Vagina (tissue), 2 donors: ENCODE results near the gene DCAF8.

ENCODE experiments used
- POLR2A ChIP-seq, 2 donors: fragments of 450-650 bp; IDR thresholded peaks; one replicate each; pipeline ENCODE4 v1.6.1; 2017; ENCODE audit warnings: antibody characterized with exemption in 2 of 2, mild to moderate bottlenecking in 2 of 2, moderate library complexity in 2 of 2
- TF ChIP-seq, protein P1 (sequence below), 3 experiments: fragments of 450-650 bp in 2 of 3; fragments of 200-600 bp in 1 of 3; sonication (generic) in 1 of 3; IDR thresholded peaks; one replicate each; pipeline ENCODE4 v1.5.1; 2017 to 2019; ENCODE audit warnings: antibody characterized with exemption in 3 of 3, mild to moderate bottlenecking in 2 of 3, moderate library complexity in 2 of 3

DNA sequence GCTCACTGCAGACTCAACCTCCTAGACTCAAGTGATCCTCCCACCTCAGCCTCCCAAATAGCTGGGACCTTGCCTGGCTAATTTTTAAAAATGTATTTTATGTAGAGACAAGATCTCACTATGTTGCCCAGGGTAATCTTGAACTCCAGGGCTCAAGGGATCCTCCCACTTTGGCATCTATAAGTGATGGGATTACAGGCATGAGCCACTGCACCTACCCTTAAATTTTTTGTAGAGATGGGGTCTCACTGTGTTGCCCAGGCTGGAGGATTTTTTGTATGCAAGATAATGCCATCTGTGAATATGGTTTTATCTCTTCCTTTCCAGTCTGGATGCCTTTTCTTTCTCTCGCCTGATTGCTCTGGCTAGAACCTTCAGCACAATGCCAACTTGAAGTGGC is 8.7 kb upstream of the DCAF8 start:
- TF ChIP-seq, protein P1, sequence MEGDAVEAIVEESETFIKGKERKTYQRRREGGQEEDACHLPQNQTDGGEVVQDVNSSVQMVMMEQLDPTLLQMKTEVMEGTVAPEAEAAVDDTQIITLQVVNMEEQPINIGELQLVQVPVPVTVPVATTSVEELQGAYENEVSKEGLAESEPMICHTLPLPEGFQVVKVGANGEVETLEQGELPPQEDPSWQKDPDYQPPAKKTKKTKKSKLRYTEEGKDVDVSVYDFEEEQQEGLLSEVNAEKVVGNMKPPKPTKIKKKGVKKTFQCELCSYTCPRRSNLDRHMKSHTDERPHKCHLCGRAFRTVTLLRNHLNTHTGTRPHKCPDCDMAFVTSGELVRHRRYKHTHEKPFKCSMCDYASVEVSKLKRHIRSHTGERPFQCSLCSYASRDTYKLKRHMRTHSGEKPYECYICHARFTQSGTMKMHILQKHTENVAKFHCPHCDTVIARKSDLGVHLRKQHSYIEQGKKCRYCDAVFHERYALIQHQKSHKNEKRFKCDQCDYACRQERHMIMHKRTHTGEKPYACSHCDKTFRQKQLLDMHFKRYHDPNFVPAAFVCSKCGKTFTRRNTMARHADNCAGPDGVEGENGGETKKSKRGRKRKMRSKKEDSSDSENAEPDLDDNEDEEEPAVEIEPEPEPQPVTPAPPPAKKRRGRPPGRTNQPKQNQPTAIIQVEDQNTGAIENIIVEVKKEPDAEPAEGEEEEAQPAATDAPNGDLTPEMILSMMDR (IDR thresholded peaks at IDR 0.05), result no peak
- no peak for TF ChIP-seq POLR2A (IDR thresholded peaks at IDR 0.05)
